Stimulated activated CD8-positive, alpha-beta memory T cell treated with anti-CD3 and anti-CD28 coated beads, Interleukin-2, amount 100 ng/mL, for 48 hours (primary cell): ENCODE results near the gene HAUS8.

Source experiments
- DNase-seq, 2 donors: peaks; one replicate each; pipeline ENCODE4 v3.0.0-alpha.2; 2020; ENCODE audit warnings: low read depth in 2 of 2

Gene HAUS8

DNA sequence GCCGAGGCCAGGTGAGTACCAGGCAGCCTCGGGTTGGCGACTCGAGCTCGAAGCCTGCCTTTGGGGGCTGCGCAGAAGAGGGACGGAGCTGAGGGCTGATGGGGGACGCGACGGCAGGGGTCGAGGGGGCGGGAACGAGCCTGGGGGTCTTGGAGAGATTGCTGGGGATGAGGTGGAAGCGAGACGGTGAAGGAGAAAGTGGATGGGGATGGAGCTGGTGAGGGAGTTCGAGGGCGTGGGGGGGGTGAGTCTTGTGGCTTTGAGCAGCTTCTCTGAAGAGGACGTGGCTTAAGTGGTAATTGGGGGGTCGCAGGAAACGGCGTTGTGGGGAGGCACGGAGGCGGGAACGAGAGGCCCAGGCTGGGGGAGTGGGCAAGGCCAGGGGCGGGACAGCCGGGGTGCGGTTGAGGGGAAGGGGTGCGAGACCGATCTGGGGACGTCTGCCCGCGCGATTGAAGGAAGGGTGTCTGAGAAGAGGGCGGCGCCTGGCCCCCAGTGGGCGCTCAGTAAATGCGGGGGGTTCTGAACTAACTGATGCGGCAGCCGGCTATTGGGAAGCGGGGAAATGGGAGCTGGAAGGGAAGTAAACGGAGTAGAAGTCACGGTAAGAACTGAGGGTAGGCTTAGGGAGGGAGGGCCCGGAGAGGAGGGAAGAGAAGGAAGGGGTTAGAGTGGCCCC is 751 bp upstream of the HAUS8 start:
- DNase-seq, result peak; percentile 24 to 45

DNA sequence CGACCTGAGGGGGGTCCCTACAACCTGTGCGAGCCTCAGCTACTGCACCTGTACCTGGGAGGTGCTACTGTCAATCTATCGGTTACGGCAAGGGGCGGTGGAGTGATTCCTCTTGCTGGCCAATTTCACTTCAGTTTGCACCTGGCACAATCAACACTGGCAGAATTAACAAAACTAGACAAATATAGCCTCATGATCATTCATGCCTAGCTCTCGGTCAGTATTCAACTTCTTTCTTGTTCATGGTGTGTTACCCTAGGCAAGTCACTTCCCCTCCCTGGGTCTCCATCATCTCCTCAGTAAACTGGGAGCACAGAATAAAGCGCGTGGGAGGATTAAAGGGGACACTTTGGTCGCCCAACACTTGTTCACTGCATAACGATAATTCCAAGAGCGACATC is 618 bp downstream of the HAUS8 start:
- DNase-seq, result no peak

DNA sequence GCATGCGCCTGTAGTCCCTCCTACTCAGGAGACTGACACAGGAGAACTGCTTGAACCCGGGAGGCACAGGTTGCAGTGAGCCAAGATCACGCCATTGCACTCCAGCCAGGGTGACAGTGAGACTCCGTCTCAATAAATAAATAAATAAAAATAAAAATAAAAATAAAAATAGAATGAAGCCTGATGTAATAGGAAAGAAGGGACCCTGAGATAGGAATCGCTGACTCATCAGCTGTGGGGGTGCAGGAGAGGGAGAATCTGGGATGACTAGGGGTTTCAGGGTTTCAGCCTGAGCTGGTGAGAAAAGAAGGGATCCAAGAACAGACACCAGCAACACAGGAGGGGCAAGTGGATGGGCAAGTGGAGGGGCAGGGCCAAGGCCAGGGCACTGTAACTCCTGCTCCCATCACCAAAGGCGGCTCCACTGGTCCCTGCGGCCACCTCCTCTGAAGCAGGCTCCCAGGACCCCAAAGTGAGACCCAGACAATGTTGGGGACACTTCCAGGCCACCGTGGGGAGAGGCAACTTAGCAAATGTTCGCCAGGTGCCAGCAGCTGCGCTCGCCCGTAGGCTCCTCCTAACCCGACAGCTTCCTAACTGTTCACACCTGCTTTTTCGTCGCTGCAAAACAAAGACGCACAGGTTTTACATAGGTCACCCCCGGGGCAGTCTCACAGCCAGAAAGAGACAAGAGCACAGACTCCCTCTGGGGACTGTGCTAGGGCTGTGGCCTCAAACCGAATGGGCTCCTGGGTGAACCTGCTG is 1.2 kb downstream of the HAUS8 start:
- no peak for DNase-seq

DNA sequence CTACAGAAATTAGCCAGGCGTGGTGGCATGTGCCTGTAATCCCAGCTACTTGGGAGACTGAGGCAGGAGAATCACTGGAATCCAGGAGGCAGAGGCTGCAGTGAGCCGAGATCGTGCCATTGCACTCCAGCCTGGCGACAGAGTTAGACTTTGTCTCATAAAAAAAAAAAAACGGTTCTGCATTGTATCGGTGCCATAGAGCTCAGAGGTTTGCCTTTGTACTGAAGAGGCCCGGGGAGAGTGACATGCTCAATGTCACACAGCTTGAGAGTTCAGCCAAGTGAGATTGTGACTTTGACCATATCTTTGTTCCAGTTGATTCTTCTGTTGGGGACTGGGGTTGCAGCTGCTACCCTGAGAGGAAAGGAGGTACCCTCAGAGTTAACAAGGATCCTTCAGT is 4.3 kb downstream of the HAUS8 start:
- DNase-seq, result no peak

DNA sequence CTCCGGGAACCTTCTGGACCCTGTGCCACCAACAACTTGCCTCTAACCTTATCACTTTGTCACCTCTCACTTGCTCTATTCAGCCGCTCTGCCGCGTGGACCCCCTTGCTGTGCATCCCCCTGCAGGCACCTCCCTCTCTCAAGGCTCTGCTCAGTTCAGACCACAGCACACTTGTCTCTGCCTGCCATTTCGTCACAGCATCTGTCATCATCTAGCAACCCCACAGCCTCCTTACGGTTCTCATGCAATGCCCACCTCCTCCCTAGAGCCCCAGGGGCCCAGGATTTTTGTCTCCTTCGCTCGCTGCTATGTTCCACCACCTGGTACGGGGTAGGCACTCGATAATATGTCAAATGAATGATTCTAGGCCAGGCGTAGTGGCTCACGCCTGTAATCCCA is 4.8 kb downstream of the HAUS8 start:
- DNase-seq, result no peak

DNA sequence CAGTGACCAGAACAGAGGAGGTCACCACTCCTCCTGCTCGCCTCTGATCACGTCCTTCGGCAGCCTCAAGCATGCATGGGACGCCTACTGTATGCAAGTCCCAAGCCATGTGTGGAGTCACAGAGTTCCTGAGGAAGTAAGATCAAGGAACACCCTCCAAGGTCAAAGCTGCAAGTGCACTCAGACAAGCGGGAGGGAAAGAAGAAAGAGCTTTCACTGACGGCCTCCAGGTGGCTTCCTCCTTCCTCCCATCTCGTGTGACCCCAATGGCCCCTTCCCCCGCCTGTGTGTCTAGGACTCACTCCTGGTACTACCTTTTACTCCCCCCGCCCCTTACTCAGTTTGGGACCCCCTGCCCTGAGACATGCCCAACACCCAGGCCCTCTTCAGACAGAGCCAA is 6.1 kb downstream of the HAUS8 start:
- no peak for DNase-seq

DNA sequence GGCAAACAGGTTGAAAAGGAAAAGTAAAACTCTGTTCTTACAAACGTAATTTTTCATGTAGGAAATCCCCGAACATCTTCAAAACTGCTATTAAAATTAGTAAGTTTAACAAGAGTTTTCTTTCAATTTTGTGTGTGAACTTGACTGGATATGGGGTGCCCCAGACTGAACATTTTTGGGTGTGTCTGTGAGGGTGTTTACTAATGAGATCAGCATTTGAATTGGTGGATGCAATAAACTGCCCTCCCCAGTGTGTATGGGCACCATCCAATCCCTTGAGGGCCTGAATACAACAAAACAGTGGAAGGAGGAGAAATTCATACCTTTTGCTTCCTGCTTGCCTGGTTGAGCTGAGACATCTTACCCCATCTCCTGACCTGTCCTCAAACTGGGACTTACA is 11.8 kb downstream of the HAUS8 start:
- no peak for DNase-seq

DNA sequence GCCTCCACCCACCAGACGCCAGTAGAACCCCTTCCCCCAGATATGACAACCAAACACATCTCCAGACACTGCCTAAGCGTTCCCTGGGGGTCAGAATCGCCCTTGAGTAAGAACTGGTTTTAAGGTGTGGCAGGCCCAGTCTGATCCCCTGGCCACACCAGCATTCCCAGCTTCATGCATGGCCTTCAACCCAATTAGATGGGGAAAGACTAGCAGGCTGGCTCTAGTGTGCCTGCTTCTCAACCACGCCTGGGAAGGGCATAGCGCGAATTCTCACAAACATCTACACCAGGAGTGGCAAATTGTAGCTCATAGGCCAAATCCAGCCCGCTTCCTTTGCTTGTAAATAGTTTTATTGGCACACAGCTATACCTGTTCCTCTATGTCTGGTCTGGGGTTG is 13.6 kb downstream of the HAUS8 start:
- DNase-seq, result no peak

DNA sequence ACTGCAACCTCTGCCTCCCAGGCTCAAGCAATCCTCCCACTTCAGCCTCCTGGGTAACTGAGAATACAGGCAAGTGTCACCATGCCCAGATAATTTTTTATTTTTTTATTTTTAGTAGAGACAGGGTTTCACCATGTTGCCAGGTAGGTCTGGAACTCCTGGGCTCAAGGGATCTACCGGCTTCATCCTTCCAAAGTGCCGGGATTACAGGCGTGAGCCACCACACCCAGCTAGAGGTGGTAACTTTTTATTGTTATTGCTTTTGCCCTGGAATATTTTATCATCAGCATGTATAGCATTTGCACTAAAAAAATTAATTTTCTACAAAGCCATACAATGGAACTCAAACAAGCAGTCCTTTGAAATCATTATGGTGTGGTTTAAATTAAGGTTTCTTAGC is 14.0 kb downstream of the HAUS8 start:
- DNase-seq, result no peak

DNA sequence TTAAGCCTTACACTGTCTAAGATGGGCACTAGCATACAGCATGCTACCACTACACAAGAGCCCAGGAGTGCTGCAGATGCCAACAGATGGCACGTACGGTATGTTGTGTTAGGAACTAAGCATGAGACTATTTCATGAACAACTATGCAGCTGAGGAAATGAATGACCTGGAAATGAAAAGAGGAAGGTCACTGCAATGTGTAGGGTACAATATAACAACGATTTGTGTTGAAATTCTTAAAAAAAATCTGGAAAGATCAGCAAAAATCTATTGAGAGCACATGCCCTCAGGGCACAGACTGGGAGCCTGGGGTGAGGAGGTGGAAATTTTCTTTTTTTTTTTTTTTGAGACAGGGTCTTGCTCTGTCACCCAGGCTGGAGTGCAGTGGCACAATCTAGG is 14.4 kb downstream of the HAUS8 start:
- no peak for DNase-seq

DNA sequence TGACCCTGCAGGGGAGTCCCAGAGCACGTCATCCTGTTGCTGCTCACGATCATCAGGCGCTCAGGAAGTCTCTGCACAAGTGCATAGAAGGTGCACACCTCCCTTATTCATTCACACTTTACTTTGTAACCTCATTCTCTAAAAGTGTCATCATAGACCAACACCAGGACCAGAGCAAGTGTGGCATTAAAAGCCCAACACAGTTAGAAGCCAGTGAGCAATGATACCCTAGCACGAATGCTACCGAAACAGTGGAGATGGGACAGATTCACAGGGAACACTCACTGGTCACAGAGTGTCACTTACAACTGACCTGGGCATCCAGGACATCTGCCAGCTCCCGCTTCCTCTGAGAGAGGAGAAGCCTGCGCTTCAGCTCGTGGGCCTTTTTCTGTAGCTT is 17.0 kb downstream of the HAUS8 start:
- no peak for DNase-seq

DNA sequence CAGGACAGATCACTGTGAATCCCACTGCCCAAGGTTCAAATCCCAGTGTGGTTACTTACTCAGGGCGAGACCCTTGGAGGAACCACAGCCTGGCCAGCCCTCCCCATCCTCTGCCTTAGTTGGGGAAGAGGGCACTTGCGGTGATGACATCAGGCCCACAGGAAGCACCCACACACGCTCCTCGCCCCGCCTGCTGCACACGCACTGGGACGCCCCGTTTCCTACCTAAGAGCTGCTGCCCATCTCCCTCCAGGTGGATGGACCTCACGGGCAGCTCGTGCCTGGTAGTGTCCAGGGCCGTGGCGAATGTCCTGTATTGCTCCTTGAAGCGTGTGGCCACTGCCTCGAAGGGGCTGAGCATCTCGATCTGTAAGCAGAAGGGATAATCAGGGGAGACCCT is 19.6 kb downstream of the HAUS8 start:
- no peak for DNase-seq

DNA sequence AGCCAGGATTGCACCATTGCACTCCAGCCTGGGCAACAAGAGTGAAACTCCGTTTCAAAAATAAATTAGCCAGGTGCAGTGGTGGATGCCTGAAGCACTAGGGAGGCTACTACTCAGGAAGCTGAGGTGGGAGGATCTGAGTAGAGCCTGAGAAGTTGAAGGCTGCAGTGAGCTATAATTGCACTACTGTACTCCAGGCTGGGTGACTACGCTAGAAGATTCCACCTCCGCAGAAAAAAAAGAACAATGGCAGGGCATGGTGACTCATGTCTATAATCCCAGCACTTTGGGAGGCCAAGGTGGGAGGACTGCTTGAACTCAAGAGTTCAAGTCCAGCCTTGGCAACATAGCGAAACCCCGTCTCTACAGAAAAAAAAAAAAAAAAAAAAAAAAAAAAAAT is 20.5 kb downstream of the HAUS8 start:
- DNase-seq, result no peak

DNA sequence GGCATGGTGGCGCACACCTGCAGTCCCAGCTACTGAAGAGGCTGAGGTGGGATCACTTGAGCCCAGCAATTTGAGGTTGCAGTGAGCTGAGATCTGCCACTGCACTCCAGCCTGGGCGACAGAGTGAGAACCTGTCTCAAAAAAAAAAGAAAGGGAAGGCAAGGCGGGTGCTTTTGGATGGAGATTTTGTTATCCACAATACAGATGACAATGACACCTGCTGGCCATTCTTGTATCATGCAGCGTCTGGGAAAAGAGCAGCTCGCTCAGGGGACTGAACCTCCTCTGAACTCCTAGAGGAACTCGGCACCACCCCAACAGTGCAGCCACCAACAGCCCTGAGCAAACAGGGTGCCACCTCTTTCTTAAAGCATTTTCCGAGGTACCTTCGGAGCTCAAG is 22.8 kb downstream of the HAUS8 start:
- no peak for DNase-seq

DNA sequence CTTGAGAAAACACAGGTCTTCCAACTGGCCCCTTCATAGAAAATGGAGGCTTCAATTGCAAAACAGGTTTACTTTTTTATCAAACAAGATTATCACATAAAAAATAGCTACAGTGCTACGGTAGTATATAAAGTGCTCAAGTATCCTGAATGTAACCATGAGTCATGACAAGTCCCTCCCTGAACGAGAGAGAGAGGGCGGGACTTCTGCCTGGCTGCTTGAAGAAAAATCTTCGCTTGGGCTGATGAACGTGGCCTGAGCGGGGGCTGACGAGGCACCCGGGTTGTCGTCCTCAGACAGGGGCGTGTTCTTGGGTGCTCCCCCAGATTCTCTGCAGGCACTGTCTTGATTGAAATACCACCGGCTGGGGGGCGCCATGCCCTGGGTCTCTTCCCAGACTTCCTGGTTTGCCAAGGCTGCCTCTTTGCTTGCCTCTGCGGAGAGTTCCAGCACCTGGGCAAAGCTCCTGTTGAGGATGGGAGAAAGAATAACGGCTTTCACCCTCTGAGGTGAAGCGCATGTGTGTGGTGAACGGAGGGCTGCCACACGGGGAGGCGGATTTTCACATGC is 25.5 kb downstream of the HAUS8 start:
- no peak for DNase-seq

DNA sequence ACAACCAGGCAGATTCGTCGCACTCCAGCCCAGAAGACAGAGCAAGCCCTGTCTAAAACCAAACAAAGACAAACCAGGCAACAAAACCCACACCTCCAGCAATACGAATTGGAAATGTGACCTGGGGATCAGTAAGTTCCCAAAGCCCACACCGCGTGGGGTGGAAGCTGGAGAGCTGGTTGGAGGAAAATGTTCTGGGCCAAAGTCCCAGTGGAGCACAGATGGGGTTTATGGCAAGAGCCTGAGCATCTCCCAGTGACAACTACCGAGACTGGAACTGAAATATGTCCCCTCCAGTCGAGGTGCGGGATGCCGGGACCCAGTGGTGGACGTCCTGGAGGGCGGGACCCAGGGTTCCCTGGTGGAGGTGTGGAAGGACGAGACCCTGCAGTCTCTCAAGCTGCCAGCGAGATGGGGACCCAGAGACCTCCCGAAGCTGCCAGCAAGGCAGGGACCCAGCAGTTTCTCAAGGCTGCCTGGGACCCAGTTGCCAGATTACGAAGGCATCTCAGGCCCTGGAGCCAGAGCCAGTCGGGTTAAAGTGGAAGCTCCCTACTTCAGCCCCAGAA is 26.3 kb downstream of the HAUS8 start:
- DNase-seq, result no peak

DNA sequence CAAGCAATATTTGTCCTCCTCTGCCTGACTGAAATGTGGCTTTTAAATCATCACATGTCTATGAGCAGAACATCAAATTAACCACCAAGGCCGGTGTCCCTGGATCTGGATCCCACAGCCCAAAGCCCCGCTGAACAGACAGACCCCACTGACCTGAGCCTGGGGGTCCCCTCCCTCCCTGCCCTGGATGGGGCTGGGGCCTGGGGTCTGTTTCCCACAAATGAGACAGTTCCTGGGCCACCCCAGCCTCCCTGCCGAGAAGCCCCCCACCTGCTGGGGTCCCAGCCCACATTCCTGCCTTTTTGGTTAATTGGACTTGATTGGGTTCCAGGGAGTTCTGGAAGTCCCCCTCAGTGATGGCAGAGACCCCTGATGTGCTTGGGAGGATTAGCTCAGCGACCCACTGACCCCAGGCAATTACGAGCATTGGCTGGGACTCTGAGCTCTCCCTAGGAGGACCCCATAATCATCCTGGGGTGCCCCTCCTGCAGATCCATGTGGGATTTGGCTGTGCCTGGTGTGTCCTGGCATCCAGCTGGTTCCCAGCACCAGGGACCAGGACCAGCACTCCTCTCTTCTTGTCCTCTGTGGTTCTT is 29.2 kb downstream of the HAUS8 start:
- no peak for DNase-seq

DNA sequence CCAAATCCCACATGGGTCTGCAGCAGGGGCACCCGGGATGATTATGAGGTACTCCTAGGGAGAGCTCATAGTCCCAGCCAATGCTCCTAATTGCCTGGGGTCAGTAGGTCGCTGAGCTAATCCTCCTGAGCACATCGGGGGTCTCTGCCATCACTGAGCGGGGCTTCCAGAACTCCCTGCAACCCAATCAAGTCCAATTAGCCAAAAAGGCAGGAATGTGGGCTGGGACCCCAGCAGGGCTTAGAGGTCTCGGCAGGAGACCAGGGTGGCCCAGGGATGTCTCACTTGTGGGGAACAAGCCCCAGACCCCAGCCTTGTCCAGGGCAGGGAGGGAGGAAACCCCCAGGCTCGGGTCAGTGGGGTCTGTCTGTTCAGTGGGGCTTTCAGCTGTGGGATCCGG is 31.5 kb downstream of the HAUS8 start:
- DNase-seq, result no peak

DNA sequence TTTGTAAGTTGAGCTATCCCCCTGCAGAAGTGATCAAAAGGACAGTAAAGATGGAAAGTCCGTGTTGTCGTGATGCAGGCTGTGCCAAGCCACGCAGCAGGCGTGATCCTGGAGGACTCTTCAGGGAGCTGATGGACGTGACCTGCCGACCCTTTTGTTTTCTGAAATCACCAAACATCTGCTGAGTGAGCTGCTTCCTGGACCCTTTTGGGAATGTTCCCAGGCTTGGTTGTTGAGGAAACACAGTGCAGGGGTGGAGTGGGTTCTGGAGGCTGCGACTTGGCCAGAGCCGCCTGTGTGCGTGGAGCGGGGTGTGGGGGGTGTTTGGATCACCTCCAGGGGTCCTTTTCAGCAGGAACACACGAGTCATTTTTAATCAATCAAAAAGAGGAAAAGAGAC is 33.3 kb downstream of the HAUS8 start:
- no peak for DNase-seq

DNA sequence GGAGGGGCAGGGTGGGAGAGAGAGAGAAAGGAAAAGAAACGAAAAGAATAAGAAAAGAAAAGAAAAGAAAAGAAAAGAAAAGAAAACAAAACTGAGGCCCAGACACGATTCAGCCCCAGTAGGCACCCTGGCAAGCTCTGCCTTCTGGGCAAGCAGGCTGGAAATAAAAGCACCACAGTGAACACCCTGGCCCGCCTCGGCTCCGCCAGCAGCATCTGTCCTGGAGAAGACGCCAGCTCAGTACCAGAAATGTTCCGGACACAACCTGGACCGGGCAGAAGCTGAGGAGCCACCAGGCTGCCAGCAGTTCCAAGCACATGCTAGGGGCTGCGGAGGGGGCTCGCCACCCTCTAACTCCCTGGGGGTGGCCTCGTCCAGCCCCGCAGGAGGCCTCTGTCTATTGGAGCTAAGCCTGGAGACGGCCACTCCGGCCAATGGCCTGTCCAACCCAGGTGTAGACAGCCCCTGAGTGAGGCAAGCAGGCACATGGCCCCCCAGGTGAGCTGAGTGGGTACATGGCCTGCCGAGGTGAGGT is 37.2 kb downstream of the HAUS8 start:
- DNase-seq, result no peak

DNA sequence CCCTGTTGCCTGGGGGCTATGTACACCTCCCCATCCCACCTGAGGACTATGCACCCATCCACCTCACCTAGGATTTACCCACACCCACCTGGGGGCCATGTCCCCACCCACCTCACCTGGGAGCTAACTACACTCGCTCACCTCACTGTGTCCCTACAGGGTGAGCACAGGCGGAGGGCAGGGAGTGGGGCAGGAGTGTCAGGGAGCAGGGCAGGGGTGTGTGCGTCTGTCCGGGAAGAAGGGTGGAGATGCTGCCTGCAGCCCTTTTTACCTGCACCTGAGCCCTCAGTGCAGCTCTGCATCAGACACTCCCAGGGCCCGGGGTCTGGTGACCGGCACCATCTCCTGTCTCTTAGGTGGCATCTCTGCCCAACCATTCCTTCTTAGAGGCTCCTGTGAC is 38.1 kb downstream of the HAUS8 start:
- DNase-seq, result no peak

DNA sequence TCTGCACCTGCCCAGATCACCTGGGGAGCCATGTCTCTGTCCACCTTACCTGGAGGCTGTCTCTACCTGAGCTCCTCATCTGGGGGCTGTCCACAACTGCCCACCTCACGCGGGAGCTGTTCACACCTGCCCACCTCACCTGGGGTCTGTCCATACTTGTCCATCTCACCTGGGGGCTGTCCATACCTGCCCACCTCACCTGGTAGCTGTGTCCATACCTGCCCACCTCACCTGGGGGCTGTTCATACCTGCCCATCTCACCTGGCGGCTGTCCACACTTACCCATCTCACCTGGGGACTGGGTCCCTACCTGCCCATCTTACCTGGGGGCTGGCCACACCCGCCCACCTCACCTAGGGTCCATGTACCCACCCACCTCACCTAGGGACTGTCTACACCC is 38.6 kb downstream of the HAUS8 start:
- no peak for DNase-seq
